HFFc6 (cell line): Measurements from ENCODE around the gene BAHD1. TPM values are rescaled to one million over a fixed set of nuclear protein-coding genes. Genes with fewer than 3 reads are reported as not detected.

Experiments
- DNase-seq: peaks from one replicate; pipeline ENCODE4 v3.0.0-alpha.2; 2018
- H3K27ac Mint-ChIP-seq: 2 replicates; pipeline ENCODE4 v1.8.0; 2020; ENCODE audit warnings: mild to moderate bottlenecking, mixed read lengths
- H3K27me3 Mint-ChIP-seq: 2 replicates; pipeline ENCODE4 v1.8.0; 2021; ENCODE audit warnings: mild to moderate bottlenecking, moderate library complexity, mixed read lengths; ENCODE audit not compliant: insufficient read depth
- H3K36me3 Mint-ChIP-seq: 2 replicates; pipeline ENCODE4 v1.8.0; 2021; ENCODE audit warnings: low read depth, mixed read lengths
- H3K4me1 Mint-ChIP-seq: 2 replicates; pipeline ENCODE4 v1.8.0; 2020; ENCODE audit warnings: low read depth, mixed read lengths
- H3K4me3 Mint-ChIP-seq: 2 replicates; pipeline ENCODE4 v1.8.0; 2020; ENCODE audit warnings: mild to moderate bottlenecking, moderate library complexity, mixed read lengths
- H3K9me3 Mint-ChIP-seq: 2 replicates; pipeline ENCODE4 v1.8.0; 2020; ENCODE audit warnings: mild to moderate bottlenecking, mixed read lengths
- total RNA-seq, 6 experiments: library from RNA; stranded (reverse); fragmentation: NEBNext Ultra II Directional; extraction: Animal tissue kit (Norgen Biotek cat#: 25700); gene quantifications; 2 replicates in 1 of 6; 3 replicates in 5 of 6; pipeline ENCODE4 v1.2.3, GENCODE V29; 2021
- TF ChIP-seq, protein P1 (sequence below): fragments of 200-600 bp; sonication (generic); IDR thresholded peaks from 2 replicates; pipeline ENCODE4 v1.5.0; 2021; ENCODE audit warnings: antibody characterized with exemption, mild to moderate bottlenecking

BAHD1 gene
- total RNA-seq, 6 experiments from 2014 or later, result 12.7 to 14.4 (median 14.2) TPM

DNA sequence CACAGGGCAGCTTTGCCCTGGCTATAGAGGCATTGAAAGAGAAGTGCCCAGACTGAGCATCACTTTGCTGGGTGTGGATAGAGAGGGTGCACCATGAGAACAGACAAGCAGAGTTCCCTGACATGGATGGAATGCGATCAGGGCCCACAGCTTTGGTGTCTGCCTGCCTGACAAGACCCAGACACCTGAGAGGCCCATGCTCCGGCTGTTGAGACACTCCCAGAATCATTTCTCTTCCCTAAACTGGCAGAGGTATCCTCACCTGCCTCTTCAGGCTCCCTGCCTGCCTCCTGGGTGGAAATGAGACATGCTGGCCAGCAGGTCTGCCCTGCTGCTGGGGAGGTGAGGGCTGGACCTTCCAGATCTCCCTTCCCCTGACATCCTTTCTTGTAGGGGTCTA lies 19.7 kb downstream of the BAHD1 start:
- Mint-ChIP-seq H3K36me3 (no peaks in the 10 kb centered on the region), H3K4me1 (peaks cover 13% of the 10 kb centered on the region), H3K27ac (no peak overlapping the region), H3K4me3 (no peak overlapping the region), H3K9me3 (no peaks in the 10 kb centered on the region), H3K27me3 (no peaks in the 10 kb centered on the region; the same call in 1 of the 2 replicates)
- DNase-seq, result no peak
- TF ChIP-seq, protein P1, sequence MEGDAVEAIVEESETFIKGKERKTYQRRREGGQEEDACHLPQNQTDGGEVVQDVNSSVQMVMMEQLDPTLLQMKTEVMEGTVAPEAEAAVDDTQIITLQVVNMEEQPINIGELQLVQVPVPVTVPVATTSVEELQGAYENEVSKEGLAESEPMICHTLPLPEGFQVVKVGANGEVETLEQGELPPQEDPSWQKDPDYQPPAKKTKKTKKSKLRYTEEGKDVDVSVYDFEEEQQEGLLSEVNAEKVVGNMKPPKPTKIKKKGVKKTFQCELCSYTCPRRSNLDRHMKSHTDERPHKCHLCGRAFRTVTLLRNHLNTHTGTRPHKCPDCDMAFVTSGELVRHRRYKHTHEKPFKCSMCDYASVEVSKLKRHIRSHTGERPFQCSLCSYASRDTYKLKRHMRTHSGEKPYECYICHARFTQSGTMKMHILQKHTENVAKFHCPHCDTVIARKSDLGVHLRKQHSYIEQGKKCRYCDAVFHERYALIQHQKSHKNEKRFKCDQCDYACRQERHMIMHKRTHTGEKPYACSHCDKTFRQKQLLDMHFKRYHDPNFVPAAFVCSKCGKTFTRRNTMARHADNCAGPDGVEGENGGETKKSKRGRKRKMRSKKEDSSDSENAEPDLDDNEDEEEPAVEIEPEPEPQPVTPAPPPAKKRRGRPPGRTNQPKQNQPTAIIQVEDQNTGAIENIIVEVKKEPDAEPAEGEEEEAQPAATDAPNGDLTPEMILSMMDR, result no peak

GRCh38 chr15:40461958-40462357 lies 21.2 kb downstream of the BAHD1 start:
- H3K4me3 Mint-ChIP-seq, result no peak overlapping the region
- TF ChIP-seq, protein P1, result no peak
- no peaks in the 10 kb centered on the region for H3K9me3 Mint-ChIP-seq
- H3K27me3 Mint-ChIP-seq, result no peaks in the 10 kb centered on the region
- no peaks in the 10 kb centered on the region for H3K4me1 Mint-ChIP-seq
- no peak for DNase-seq
- H3K27ac Mint-ChIP-seq, result no peak overlapping the region
- H3K36me3 Mint-ChIP-seq, result peaks cover 4% of the 10 kb centered on the region; the same call in 1 of the 2 replicates

DNA sequence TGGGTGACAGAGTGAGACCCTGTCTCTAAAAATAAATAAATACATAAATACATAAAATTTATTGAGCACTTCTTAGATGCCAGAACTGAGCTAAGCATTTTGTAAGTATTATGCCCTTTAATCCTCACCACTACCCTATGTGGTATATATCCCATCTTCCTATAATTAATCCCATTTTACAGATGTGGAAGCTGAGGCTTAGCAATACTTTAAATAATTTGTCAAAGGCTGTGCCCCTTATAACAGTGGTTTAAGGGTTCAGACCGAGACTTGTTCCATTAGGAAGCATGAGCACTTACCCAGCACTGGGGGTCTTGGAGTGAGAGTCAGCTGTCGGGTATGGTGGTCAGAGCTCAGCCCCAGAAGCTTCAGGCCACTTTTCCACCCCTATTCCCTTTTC lies 22.5 kb downstream of the BAHD1 start:
- Mint-ChIP-seq H3K27ac (no peak overlapping the region), H3K4me3 (no peak overlapping the region), H3K4me1 (no peaks in the 10 kb centered on the region), H3K27me3 (no peaks in the 10 kb centered on the region), H3K36me3 (peaks cover 4% of the 10 kb centered on the region; the same call in 1 of the 2 replicates), H3K9me3 (no peaks in the 10 kb centered on the region)
- TF ChIP-seq, protein P1, result no peak
- no peak for DNase-seq

DNA sequence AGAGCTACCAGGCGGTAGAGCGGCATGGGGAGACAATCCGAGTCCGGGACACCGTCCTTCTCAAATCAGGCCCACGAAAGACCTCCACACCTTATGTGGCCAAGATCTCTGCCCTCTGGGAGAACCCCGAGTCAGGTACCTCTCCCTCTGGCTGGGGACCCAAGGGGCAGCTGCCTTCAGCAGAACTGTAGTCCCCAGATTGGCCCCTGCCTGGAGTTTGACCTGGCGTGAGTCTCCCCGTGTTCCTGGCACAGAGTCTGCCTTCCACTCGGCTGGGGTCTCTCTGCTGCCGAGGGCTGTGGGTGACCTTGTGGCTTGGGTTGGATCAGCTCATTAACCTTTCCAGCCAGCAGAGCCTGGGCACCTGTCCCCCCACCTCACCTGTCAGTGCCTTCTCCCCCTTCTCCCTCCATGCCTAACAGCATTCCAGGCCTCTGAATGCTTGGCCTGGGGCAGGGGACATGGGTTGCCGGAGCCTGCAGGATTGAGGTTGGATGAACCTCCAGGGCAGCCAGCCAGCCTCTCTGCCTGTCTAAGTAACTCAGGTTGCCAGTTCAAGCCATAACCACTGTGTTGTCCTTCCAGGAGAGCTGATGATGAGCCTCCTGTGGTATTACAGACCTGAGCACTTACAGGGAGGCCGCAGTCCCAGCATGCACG lies 23.3 kb downstream of the BAHD1 start:
- Mint-ChIP-seq H3K9me3 (no peaks in the 10 kb centered on the region), H3K4me3 (no peak overlapping the region), H3K4me1 (no peaks in the 10 kb centered on the region), H3K36me3 (peaks cover 4% of the 10 kb centered on the region; the same call in 1 of the 2 replicates), H3K27me3 (no peaks in the 10 kb centered on the region), H3K27ac (no peak overlapping the region)
- no peak for DNase-seq
- TF ChIP-seq, protein P1, result no peak

GRCh38 chr15:40464595-40465185 lies 23.9 kb downstream of the BAHD1 start:
- H3K36me3 Mint-ChIP-seq, result peaks cover 4% of the 10 kb centered on the region; the same call in 1 of the 2 replicates
- no peaks in the 10 kb centered on the region for H3K9me3 Mint-ChIP-seq
- no peak for DNase-seq

More at GRCh38 chr15:40464595-40465185, 23.9 kb downstream of the BAHD1 start:
- Mint-ChIP-seq H3K27me3 (no peaks in the 10 kb centered on the region), H3K4me3 (no peak overlapping the region), H3K4me1 (peaks cover 4% of the 10 kb centered on the region; the same call in 1 of the 2 replicates), H3K27ac (no peak overlapping the region)
- TF ChIP-seq, protein P1, result no peak
